RCC 7860 (cell line): ENCODE data around the gene CSF1R.

Source experiments
- DNase-seq: peaks from one replicate; pipeline ENCODE4 v3.0.0-alpha.2; 2015; ENCODE audit warnings: low spot score
- FAIRE-seq: peaks from 2 replicates; lab custom pipeline; 2012; peaks lifted over from hg19 to GRCh38; lab: Jason Lieb, UNC

CSF1R gene

DNA sequence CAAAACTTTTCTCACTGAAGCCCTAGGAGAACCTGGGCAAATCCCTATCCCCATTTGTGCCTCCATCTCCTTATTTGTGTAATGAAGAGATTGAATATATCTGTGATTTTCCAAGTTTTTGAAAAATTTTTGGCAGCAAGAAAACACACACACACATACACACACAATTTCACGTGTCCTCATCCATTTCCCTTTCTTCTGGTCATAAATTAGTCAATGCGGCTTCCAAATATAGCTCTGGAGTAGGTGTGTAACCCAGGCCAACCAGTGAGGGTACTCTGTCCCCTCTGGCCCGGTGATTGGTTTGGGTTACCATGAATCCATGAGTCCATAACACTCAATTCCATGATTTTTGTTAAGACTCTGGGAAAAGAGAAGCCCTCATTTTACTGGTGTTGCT, 12.7 kb downstream of the CSF1R start:
- FAIRE-seq: no peak

DNA sequence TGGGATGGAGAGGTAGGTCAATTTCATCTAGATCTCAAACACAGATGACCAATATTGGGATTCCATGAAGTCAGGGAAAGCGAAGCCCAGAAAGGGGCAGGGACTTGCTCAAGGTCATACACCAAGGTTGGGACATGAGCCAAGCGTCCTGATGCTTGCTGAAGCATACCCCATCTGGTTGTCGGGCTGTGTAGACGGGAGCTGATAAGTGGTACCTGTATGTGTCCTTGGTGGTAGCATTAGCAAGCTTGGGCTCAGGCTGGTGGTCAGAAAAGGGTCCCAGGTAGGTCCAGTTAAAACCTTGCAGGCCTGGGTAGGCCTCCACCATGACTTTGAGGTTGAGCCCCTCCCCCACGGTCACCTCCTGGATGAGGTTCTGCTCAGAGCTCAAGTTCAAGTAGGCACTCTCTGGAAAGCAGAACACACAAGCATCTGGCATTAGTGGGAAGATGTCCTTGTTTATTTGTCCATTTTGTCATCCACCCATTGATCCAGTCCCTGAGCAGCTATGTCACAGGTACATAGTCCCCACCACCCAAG, 13.2 kb downstream of the CSF1R start:
- DNase-seq: no peak
- FAIRE-seq: no peak

More for the DNA sequence above, 12.7 kb downstream of the CSF1R start:
- no peak for DNase-seq

DNA sequence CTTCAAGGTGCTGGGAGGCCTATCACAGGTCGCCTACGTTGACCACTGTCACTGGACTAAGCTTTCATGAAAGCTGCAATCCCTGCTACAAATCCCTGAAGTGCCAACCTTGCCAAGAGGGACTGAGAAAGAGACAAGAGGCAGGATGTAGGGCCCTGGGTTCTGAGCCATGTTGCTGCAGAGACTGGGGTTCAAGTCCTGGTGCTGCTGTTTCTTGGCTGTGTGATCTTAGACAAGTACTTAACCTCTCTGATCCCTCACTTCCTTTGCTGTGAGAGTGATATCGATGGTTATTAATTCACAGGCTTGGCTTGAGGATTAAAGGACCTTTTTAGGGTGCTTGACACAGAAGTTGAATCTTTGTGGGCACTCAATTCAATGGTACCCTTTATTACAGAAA, 15.5 kb downstream of the CSF1R start:
- FAIRE-seq (no peak), DNase-seq (no peak)

DNA sequence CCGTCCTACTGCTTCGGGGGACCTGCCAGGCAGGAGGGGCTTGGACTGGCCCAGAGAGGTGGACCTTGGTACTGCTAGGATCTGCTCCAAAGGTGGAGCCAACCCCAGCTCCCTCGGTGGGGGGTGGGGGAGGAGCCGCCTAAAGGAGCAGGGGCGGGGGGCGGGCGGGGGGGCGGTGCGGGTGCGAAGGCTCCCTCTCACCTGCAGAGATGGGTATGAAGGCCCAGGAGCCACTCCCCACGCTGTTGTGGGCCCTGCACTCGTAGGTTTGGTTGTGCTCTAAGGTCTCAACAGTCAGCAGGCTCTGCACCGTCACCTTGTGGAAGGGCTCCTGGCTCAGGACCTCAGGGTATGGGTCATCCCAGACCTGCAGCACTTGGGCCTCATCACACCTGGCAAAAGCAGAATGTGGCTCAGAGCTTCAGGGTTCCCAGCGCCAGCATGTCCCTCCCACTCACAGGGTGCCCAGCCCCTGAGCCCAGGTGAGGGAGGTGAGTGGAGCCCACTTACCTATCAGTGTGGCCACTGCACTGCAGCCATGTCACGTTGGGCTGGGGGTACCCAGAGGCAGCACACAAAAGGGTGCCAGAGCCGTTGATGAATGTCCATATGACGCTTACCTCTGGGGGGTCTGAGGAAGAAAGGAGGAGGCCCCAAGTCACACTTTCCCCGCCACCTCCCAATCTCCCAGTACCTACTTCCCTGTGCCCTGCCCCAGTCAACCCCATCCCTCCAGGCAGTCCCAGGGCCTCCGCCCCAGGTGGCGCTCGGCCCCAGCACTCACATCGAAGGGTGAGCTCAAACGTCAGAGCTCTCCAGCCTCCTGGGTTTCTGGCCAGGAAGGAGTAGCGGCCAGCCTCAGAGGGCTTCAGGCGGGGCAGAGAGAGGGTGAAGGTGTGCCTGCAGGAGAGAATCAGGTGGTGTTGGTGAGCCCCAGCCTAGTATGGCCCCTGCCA, 16.4 kb downstream of the CSF1R start:
- FAIRE-seq: no peak
- DNase-seq: no peak

DNA sequence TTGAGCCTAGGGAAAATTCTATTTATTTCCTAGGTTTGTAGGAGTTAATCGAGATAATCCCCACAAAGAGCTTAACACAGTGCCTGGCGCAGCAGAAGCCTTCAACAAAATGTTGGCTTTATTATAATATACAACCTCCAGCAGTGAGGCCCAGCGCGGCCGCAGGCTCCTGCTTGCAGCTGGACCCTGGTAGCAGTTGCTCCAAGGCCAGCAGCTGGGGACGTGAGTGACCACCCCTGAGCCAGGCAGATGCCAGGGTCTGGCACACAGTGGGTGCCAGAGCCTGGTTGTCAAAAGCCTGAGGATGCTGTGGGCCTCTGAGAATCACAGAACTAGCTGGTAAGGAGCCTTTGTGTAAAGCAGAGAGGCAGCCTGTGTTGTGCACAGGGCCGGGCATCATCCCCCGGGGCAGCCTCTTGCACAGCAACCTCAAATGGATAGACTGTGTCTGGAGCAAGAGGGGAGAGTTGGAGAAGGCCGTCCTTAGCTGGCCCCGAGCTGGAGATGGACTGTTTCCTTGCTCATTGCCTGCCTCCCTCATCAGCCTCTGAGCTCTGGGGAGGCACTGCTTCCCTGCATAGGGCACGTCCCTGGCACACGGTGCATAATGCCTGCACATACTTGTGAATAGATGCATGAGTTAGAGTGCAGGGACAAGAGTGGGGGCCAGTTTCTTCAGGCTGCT, 17.3 kb downstream of the CSF1R start:
- FAIRE-seq (no peak), DNase-seq (no peak)

DNA sequence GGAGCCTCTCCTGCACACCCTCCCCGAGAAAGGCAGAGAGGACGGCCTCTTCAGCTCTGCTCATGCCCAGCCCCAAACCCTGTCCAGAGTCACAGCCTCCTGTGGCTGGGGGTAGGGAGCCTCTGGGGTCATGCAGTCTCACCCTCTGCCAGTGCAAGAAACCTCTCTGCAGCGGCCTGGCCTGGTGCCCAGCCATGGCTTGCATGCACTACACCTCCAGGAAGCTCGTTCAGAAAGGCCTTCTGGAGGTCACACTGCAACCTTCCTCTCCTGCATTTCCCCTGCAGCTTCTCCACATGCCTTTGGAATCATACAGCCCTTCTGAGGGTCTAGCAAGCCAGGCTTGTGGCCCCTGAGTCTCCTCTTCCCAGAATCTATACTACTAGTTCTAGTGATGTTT, 17.9 kb downstream of the CSF1R start:
- DNase-seq: no peak
- no peak for FAIRE-seq

DNA sequence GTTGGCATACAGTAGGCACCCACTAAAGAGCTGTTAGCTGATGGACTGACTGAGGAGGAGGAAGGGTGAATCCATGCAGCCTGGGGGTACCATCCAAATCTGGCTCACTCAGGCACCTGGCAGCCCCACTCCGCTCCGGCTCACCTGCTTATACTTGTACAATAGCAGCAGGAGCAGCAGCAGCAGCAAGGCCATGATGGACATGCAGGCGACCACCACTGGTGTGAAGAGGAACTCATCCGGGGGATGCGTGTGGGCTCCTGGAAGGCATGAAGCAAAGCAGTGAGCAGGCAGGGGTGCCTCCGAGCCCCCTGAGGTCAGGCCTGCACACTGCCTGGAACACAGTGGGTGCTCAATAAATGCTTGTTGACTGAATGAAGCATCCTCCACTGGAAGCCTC, 18.3 kb downstream of the CSF1R start:
- DNase-seq (no peak), FAIRE-seq (no peak)

DNA sequence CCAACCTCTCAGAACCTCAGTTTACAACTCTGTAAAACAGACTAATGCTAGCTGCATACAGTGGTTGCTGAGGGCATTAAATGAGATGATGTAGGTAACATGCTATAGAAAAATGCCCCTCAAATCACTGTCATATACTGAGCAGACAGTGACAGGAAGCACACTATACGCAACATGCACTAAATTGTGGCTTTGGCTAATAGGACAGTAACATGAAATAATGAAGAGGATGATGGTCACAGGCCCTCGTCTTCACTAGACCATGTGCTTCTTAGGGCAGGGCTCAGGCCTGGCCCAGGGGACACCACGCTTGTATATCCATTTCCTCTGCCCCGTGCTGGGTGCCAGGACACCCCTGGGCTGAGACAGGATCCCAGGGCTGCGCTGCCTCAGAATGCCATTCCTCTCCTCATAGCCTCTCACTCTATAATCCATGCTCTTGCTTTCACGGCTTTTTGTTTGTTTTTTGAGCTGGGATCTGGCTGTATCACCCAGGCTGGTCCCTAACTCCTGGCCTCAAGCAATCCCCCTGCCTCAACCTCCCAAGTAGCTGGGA, 18.9 kb downstream of the CSF1R start:
- no peak for DNase-seq
- no peak for FAIRE-seq

DNA sequence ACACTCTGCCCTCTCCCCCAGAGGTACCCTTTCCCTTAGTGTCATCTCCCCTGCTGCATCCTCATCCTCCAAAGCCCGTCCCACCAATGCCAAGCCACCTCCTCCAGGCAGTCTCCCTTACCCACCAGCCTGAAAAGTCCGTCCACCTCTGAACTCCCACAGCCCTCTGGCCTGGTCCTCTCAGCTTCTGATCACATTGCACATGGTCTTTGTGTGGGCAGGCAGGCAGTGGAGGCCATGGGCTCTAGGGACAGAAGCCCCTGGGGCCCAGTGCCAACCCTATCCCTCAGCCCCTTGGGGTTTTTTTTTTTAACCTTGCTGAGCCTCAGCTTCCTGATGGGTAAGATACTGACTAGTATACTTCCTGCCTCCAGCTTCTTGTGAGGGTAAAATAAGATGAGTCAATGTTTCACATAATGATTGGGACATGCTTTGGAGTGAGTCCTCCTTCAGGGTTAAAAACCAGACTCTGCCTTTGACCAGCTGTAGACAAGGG, 19.4 kb downstream of the CSF1R start:
- DNase-seq (peak; percentile 73), FAIRE-seq (peak; percentile 80)

DNA sequence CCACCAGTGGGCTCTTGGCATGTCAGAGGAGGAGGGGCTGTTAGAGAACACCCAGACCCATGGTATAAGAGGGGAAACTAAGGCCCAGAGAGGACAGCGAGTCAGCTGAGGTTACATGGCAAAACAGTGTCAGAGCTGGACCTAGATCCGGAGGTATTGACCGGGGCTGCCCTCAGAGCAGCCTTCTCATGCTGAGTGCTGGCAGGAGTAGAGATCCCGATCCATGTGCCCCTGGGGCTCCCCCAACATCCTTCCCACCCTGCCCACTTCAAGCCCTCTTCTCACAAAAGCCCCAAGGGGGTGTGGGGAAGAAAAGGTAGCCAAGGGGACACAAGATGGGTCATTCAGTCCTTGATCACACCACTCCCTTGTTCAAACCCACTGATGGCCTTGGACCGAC, 19.9 kb downstream of the CSF1R start:
- DNase-seq (no peak), FAIRE-seq (no peak)

DNA sequence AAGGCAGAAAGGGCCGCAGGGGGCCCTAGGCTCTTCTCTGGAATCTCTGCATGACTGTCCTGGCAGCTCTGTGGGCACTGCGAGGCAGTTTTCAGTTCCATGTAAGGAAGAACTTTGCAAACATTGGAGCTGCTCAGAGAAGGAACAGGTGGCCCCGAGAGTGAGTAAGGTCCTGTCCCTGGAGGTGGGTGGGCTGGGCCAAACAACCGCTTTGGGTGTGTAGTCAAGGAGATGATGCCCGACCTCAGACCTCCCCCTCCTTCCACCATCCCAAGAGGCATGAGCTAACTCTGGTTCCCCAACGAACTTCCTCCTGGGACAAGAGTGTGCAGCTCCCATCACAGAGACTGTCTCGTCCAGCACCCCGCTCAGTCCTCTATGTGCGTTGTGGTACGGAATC, 20.5 kb downstream of the CSF1R start:
- peak; percentile 44 for FAIRE-seq

DNA sequence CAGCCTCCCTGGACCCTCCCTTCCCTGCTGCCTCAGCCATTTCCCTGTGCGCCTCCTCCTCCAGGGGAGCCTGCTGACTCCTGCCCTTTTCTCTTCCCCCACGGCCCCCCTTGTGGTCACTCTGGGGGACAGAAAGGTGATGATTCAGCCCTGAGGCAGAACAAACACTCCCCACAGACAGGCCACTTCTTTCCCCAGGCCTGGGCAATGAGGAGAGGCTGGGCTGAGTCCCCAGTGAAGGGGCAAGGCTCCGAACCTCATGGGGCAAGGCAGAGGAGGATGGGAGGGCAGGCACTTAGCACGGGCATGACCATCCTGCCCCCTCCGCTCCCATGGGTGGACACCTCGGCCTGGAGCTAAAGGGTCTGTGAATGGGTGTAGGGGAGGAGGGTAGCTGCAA, 21.0 kb downstream of the CSF1R start:
- FAIRE-seq (peak; percentile 82), DNase-seq (peak; percentile 77)

More for the DNA sequence above, 20.5 kb downstream of the CSF1R start:
- peak; percentile 86 for DNase-seq

DNA sequence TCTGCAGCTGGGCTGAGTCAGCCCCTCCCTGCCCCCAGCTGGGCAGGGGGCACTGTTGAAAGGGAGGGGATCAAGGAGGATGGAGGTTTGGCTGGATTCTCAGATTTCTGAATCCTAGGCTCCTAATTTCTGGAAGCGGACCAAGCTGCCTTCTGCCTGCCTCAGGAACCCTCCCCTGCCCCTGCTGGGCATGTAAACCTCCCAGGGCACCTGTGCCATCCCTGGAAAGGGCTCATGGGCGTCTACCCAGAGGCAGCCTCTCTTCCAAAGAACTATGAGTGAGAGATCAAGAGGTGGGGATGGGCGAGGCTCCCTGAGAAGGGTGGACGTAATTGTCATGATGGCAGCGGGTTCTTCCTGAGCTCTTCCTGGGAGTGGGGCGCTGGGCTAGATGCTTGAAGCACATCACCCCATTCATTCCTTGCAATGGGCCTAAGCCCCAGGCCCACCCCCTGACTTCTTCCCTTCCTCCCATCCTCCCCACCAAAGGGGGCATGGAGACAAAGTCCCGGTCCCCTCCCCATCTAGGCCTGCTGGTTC, 21.6 kb downstream of the CSF1R start:
- no peak for DNase-seq
- FAIRE-seq: no peak

DNA sequence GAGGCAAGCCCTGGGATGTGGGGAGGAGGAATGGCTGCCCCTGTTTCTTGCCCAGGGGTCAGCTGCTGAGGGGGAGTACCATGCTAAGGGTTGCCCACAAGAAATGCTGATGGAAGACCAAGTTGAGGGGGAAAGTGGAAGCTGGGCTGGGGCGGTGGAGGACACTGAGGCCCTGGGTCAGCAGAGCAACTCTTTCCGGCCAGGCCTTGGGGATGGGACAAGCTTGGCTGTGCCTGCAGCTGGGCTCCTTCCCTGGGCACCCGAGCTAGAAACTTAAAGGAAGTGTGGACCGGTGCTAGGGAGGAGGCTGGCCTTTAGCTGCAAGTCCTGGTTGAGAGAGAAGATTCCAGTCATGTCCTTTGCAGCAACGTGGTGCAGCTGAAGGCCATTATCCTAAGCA, 22.7 kb downstream of the CSF1R start:
- FAIRE-seq: no peak

DNA sequence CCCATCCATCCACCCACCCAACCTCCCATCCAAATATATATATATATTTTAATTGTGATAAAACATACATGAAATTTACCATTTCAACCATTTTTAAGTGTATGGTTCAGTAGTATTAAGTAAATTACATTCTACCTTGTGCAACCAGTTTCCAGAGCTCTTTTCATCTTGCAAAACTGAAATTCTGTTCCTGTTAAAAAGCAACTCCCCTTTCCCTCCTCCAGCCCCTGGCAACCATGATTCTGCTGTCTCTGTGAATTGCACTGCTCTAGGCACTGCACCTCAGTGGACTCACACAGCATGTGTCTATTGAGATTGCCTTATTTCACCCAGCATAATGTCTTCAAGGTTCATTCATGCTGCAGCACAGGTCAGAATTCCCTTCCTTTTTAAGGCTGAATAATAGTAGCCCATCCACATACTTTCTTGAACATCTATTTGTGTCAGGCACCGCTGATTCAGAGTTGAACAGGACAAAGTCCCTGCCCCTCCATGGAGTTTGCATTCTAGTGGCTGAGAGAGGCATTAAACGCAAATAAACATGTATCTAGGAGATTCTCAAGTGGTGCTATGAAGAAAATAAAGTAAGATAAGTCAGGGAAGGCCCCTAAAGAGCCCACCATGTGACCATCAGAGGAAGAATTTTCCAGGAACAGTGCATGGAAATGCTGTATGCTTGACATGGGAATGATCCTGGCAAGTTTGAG, 24.0 kb downstream of the CSF1R start:
- DNase-seq (no peak), FAIRE-seq (no peak)

More for the DNA sequence above, 22.7 kb downstream of the CSF1R start:
- no peak for DNase-seq

DNA sequence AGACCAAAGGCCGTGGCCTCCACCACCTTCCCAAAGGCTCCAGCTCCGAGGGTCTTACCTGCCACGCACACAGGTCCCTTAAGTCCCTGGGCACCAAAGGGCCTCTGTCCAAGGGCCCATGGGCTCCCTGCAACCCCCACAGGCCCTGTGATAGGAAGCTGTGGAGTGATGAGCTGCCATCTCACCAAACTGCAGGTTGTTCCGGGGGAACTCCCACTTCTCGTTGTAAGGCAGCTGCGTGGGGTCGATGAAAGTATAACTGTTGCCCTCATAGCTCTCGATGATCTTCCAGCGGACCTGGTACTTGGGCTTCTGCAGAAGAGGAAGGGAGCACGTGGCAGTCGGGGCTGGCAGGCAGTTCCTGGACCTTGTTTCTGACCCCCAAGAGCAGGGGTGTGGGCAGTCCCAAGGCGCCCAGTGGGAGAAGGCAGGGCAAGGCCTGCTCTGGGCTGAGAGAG, 24.8 kb downstream of the CSF1R start:
- DNase-seq: no peak
- no peak for FAIRE-seq

DNA sequence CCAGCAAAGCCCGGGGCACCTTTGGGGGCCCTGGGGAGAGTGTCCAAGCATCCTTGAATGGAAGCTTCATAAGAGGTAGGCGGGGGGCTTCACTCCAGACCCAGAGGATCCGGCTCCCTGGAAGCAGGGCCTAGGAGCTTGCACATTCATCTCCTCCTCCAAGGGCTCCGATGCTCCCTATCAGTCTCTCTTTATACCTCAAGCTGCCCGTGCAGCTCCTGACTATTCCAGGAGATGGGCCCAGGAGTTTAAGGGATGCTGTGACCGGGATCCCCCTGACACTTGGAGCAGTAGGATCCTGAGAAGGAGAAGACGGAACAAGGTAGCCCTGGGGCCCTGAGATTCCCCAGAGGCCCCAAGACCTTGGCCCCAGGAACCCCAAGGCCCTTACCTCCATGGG, 25.9 kb downstream of the CSF1R start:
- FAIRE-seq: no peak
- DNase-seq: no peak

DNA sequence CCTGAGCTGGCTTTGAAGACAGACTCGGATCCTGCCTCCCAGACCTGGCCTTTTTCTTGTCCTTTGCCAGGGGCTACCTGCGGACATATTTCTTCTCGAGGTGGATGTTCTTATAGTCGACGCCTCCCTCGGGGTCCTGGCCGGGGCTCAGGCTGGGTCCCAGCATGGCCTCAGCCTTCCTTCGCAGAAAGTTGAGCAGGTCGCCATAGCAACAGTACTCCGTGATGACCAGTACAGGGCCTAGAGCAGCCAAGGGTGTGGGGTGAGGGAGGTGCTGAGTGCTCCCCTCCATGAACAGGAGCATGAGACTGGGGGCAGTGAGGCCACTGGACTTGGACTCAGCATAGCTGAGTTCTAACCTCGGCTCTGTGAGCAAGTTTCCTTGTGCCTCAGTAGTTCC, 26.7 kb downstream of the CSF1R start:
- no peak for DNase-seq
- no peak for FAIRE-seq

DNA sequence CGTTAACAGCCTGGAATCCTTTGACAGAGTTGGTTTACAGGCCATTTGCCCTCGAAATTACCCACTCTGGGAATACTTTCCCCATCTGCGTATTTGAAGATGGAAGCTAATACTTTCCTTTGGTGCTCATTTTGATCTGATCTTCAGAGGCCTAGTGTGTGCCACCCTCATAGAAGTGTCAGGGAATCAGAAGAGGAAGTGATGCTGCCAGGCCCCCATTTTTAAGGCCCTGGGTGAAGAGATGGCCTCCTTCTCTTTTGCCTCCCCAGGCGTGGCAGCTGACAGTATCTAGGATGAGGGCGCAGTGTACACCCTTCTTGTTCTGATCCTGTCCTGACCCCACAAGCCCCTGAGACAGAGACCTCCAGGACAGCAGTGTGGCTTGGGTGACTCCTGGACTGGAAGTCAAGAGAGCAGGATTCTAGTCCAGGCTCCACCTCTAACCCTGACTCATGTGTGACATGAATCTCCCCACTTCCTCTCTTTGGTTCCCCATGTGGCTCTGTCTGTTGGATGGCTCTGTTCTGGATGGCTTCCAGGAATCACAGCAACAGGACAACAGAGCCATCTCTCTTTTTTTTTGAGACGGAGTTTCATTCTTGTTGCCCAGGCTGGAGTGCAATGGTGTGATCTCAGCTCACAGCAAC, 27.8 kb downstream of the CSF1R start:
- peak; percentile 82 for FAIRE-seq

DNA sequence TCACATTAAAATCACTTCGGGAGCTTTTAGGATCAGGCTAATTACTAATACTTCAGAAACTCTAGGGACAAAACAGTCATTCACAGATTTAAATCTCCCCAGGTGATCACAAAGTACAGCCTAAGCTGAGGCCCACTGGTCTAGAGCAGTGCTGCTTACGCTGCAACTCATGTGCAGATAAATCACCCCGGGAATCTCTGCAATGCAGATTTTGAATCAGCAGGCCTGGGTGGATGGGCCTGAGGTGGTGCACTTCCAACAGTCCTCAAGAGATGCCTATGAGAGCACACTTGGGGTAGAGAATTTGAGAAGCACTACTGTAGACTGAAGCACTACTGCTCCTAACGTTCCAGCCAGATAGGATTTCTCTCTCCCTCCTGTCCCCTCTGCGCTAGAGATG, 28.4 kb downstream of the CSF1R start:
- DNase-seq (no peak), FAIRE-seq (no peak)

More for the DNA sequence above, 27.8 kb downstream of the CSF1R start:
- peak; percentile 91 for DNase-seq
